Progenitor cell of endocrine pancreas (in vitro differentiated cells): ENCODE results near the gene SGSM1. TPM values are rescaled to one million over a fixed set of nuclear protein-coding genes. Genes with fewer than 3 reads are reported as not detected.

Source experiments
- DNase-seq: peaks from one replicate; pipeline ENCODE4 v3.0.0; 2021; ENCODE audit warnings: low spot score; ENCODE audit not compliant: unreplicated experiment
- H3K27ac Mint-ChIP-seq: 2 replicates; pipeline ENCODE4 v1.8.0; 2021; ENCODE audit warnings: mild to moderate bottlenecking, moderate library complexity, mixed read lengths
- H3K27me3 Mint-ChIP-seq: 2 replicates; pipeline ENCODE4 v1.8.0; 2021; ENCODE audit warnings: mixed read lengths
- H3K36me3 Mint-ChIP-seq: 2 replicates; pipeline ENCODE4 v1.8.0; 2022; ENCODE audit warnings: mixed read lengths; ENCODE audit not compliant: insufficient read depth
- H3K4me1 Mint-ChIP-seq: 2 replicates; pipeline ENCODE4 v1.8.0; 2021; ENCODE audit warnings: low read depth, mixed read lengths
- H3K4me3 Mint-ChIP-seq: 2 replicates; pipeline ENCODE4 v1.8.0; 2021; ENCODE audit warnings: low read depth, mild to moderate bottlenecking, moderate library complexity, mixed read lengths
- H3K9me3 Mint-ChIP-seq: 2 replicates; pipeline ENCODE4 v1.8.0; 2021; ENCODE audit warnings: low read depth, mixed read lengths
- CTCF ChIP-seq: fragments of 200-600 bp; sonication (generic); IDR thresholded peaks from one replicate; pipeline ENCODE4 v1.5.0; 2021; ENCODE audit warnings: antibody characterized with exemption, mild to moderate bottlenecking; ENCODE audit not compliant: unreplicated experiment
- total RNA-seq: library from RNA; stranded (reverse); gene quantifications from 2 replicates; pipeline ENCODE4 v1.2.1, GENCODE V29; 2021

The SGSM1 gene
- total RNA-seq, 1 donor from 2014 or later, result 3.9 TPM

DNA sequence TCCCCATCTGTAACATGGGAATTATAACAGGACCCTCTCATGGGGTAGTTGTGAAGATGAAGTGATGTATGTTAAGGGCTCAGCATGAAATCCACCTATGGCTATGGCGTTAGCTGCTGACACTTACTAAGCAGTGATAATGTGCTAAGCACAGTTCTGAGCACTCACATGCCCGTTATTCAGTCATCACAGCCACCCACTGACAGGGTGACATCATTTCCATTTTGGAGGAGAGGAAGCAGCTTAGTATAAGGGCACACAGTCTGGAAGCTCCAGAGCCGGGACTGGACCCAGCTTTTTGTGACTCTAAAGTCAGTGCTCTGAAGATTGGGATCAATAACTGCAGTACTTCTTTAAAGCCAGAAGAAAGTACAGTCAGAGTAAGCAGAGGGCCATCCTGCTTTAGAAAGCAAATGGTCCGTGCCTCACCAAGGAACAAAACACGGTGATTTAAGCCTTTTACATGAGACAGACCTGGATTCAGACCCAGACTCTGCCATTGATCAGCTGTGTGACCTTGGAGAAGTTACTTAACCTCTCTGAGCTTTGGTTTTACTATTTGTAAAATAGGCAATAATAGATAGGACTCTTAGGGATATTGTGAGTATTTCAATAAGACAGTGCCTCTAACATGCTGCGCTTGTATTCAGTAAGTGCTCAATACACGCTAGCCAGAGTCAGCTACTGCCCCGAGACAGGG is 61.5 kb downstream of the SGSM1 start:
- Mint-ChIP-seq H3K4me1 (no peaks in the 10 kb centered on the region), H3K27ac (no peak overlapping the region), H3K27me3 (peaks cover 3% of the 10 kb centered on the region), H3K4me3 (no peak overlapping the region), H3K36me3 (peaks cover 2% of the 10 kb centered on the region), H3K9me3 (no peaks in the 10 kb centered on the region)
- no peak for TF ChIP-seq CTCF
- DNase-seq, result no peak

DNA sequence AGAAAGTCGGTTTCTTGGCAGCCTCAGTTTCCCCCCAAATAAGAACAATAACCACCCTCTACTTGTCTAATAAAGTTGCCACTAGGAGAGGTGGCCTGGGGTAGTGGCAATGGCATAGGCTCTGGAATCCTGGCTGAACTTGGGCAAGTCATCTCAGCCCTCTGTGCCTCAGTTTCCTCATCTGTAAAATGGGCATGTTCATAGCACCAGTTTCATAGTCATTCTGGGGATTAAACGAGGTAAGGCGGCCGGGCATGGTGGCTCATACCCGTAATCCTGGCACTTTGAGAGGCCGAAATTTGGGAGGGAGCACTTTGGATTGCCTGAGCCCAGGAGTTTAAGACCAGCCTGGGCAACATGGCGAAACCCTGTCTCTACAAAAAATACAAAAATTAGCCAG is 63.0 kb downstream of the SGSM1 start:
- Mint-ChIP-seq H3K4me1 (no peaks in the 10 kb centered on the region), H3K4me3 (no peak overlapping the region), H3K9me3 (no peaks in the 10 kb centered on the region), H3K27ac (no peak overlapping the region), H3K27me3 (peaks cover 3% of the 10 kb centered on the region), H3K36me3 (peaks cover 2% of the 10 kb centered on the region)
- DNase-seq, result no peak
- TF ChIP-seq CTCF, result no peak

DNA sequence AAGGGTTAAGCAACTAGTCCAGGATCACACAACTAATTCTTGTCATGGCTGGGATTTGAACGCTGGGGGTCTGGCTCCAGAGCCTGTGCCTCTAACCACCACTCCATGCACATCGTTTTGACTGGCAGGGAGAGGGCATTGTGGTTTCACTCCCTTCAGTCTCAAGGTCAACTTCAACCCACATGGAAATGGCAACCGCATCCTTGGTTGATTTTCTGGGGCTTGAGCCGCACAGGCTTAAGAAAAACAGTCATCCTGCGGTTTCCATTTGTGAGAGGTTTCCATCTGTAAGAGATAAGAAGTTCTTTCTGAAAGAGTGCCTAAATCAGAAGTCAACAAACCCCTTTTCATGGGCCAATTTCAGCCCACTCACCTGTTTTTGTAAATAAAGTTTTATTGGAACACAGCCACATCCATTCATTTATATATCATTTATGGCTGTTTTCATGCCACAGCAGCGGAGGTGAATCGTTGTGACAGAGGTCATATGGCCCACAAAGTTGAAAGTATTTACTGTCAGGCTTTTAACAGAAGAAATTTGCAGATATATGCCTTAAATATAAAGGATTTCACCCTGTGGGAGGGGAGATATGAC is 65.7 kb downstream of the SGSM1 start:
- no peak overlapping the region for H3K4me3 Mint-ChIP-seq
- no peaks in the 10 kb centered on the region for H3K4me1 Mint-ChIP-seq
- H3K27me3 Mint-ChIP-seq, result peaks cover 5% of the 10 kb centered on the region
- DNase-seq, result no peak
- TF ChIP-seq CTCF, result no peak
- no peaks in the 10 kb centered on the region for H3K9me3 Mint-ChIP-seq
- H3K36me3 Mint-ChIP-seq, result no peaks in the 10 kb centered on the region
- H3K27ac Mint-ChIP-seq, result no peak overlapping the region

- peaks cover 5% of the 10 kb centered on the region for H3K27me3 Mint-ChIP-seq
- H3K4me3 Mint-ChIP-seq, result no peak overlapping the region
- no peak for TF ChIP-seq CTCF
- H3K36me3 Mint-ChIP-seq, result no peaks in the 10 kb centered on the region
- no peak for DNase-seq
- H3K4me1 Mint-ChIP-seq, result no peaks in the 10 kb centered on the region
- H3K9me3 Mint-ChIP-seq, result no peaks in the 10 kb centered on the region
- H3K27ac Mint-ChIP-seq, result no peak overlapping the region
These were observed 67.2 kb downstream of the SGSM1 start for GRCh38 chr22:24873226-24873625.

DNA sequence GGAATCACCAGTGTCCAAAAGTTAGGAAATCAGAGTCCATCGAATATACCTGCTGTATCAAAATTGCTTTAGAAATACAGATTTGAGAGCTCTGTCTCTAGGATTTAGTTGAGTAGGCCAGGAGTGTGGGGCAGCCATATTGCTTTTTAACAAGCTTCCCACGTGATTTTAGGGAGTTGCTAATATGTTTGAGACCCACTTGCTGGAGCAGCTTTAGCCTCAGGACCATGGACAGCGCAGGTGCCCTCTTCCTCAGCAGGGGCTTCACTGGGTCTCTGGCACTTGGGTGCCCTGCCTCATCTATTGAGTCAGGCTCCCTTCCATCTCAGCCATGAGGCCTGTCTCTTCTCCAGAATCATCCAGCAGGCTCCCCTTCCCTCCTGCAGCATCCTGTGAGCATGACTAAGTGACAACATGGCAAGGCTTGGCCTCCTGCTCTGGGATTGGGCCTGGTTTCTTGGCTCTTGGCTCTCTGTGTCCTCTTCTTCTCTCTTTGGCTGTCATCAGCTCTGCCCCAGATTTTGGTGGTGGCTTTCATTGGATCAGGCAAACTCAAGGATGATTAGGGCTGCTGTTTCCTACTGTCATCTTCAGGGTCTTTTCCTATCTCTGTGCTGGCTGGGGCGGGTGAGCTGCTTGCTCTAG is 70.0 kb downstream of the SGSM1 start:
- peak; percentile 65 for DNase-seq
- Mint-ChIP-seq H3K9me3 (no peaks in the 10 kb centered on the region), H3K4me1 (no peaks in the 10 kb centered on the region), H3K27me3 (peaks cover 5% of the 10 kb centered on the region), H3K27ac (no peak overlapping the region), H3K4me3 (no peak overlapping the region), H3K36me3 (no peaks in the 10 kb centered on the region)
- no peak for TF ChIP-seq CTCF
